PFSK-1 (cell line): ENCODE data around the gene CADM2.

Experiments used
- FOXP2 ChIP-seq: optimal IDR thresholded peaks from 2 replicates; pipeline ENCODE3; 2011; ENCODE audit warnings: borderline replicate concordance, control low read depth, inconsistent platforms; ENCODE audit not compliant: insufficient read depth; ENCODE audit errors: extremely low read length, extremely low read depth
- POLR2AphosphoS5 ChIP-seq: IDR thresholded peaks from 2 replicates; pipeline ENCODE4 v1.6.1; 2012; ENCODE audit warnings: low read depth, mild to moderate bottlenecking, control low read depth, low read length, moderate library complexity
- SIN3A ChIP-seq: IDR thresholded peaks from 2 replicates; pipeline ENCODE4 v1.6.1; 2012; ENCODE audit warnings: mild to moderate bottlenecking, low read length, moderate library complexity, borderline replicate concordance; ENCODE audit not compliant: insufficient read depth

DNA sequence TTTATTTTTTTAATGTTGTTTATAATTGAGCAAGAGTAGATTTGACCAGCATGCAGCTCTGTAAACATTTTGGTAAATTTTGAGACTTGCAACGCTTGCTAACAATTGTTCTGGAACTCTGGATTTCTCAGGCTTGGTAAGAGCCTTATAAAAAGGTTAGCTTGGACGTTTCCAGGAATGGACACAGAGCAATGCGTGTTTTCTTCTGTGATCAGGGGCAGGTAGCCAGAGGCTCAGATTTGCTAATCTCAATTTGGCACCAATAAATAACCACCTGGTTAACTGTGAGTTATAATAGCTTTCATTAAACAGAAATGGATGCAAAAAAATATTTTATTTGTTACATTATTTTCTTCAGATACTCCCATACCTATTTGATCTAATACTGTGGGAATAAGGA, 39.8 kb downstream of the CADM2 start:
- TF ChIP-seq SIN3A (no peak), POLR2AphosphoS5 (no peak), FOXP2 (no peak)
